GM12892 (cell line): ENCODE results near the gene ATAD3A.

Experiments
- POLR2A ChIP-seq: IDR thresholded peaks from 2 replicates; pipeline ENCODE4 v1.6.1; 2011; ENCODE audit warnings: low read depth, low read length, control low read depth
- TAF1 ChIP-seq: IDR thresholded peaks from 2 replicates; pipeline ENCODE4 v1.6.1; 2011; ENCODE audit warnings: low read depth, mild to moderate bottlenecking, control low read depth, low read length, borderline replicate concordance

- TF ChIP-seq TAF1: no peak
- TF ChIP-seq POLR2A: no peak
Observed at GRCh38 chr1:1554926-1555915, 43.3 kb downstream of the ATAD3A start.
